K562 (cell line): ENCODE data around the gene JMJD1C. TPM values are rescaled to one million over a fixed set of nuclear protein-coding genes. Genes with fewer than 3 reads are reported as not detected.

Source experiments
- AFF4 ChIP-seq: sonication (generic); formaldehyde crosslinking; IDR thresholded peaks from 2 replicates; pipeline ENCODE4 v1.8.0; 2023; ENCODE audit warnings: mild to moderate bottlenecking, missing genetic modification reagents
- DMBX1 ChIP-seq: fragments of 250-450 bp; sonication (Bioruptor Pico); IDR thresholded peaks from 2 replicates; pipeline ENCODE4 v1.8.0; 2022; ENCODE audit warnings: inconsistent platforms, mild to moderate bottlenecking, moderate library complexity, borderline replicate concordance
- EGR1 ChIP-seq: fragments of 450-650 bp; conservative IDR thresholded peaks from 2 replicates; pipeline ENCODE4 v1.6.1; 2017; ENCODE audit warnings: mild to moderate bottlenecking
- MXI1 ChIP-seq: IDR thresholded peaks from 2 replicates; pipeline ENCODE4 v1.6.1; 2011; ENCODE audit warnings: low read depth, mild to moderate bottlenecking, improper control_type of control experiment, low read length
- RBM34 ChIP-seq: fragments of 200-400 bp; formaldehyde crosslinking; IDR thresholded peaks from 2 replicates; pipeline ENCODE4 v1.6.1; 2018; ENCODE audit warnings: low read length, borderline replicate concordance; ENCODE audit not compliant: insufficient read depth
- WHSC1 ChIP-seq: IDR thresholded peaks from one replicate; pipeline ENCODE4 v1.6.1; 2012; ENCODE audit warnings: low read length, control low read depth, inconsistent platforms
- ZBTB1 ChIP-seq: sonication (generic); formaldehyde crosslinking; IDR thresholded peaks from 2 replicates; pipeline ENCODE4 v1.8.1; 2023; ENCODE audit warnings: missing genetic modification reagents, low read depth, mild to moderate bottlenecking, borderline replicate concordance
- ZBTB12 ChIP-seq: fragments of 250-450 bp; sonication (Bioruptor Pico); IDR thresholded peaks from 2 replicates; pipeline ENCODE4 v1.4.0; 2020
- ZNF280B ChIP-seq: fragments of 250-450 bp; sonication (Bioruptor Pico); IDR thresholded peaks from 2 replicates; pipeline ENCODE4 v1.5.1; 2021; ENCODE audit warnings: mild to moderate bottlenecking
- ZNF830 ChIP-seq: fragments of 250-450 bp; sonication (Bioruptor Pico); IDR thresholded peaks from 2 replicates; pipeline ENCODE4 v1.5.0; 2021; ENCODE audit warnings: mild to moderate bottlenecking
- polyA plus RNA-seq, 8 experiments: library from polyadenylated mRNA; depleted of rRNA in 4 of 8; stranded (reverse) in 5 of 8; unstranded in 3 of 8; fragments of >200 nt; fragmentation: Nextera tagmentation in 2 of 8; fragmentation: Illumina TruSeq in 1 of 8; extraction: Ambion mirVana in 2 of 8; extraction: Trizol in 1 of 8; gene quantifications; 2 replicates each; pipeline versions ENCODE4 v1.2.1 to v1.2.3, GENCODE V29; 2011 to 2014; ENCODE audit warnings: inconsistent platforms in 1 of 8, missing spikeins in 1 of 8
- total RNA-seq, 7 experiments: library from RNA; depleted of rRNA in 6 of 7; stranded (reverse); fragments of >200 nt in 6 of 7; fragmentation: Illumina TruSeq in 2 of 7; extraction: Trizol in 2 of 7; gene quantifications; 2 replicates each; pipeline versions ENCODE4 v1.2.1 to v1.2.3, GENCODE V29; 2011 to 2021; ENCODE audit warnings: low replicate concordance in 1 of 7
- TF ChIP-seq, protein P1 (sequence below): fragments of 250-450 bp; sonication (Bioruptor Pico); IDR thresholded peaks from 2 replicates; pipeline ENCODE4 v1.4.0; 2020; ENCODE audit warnings: mild to moderate bottlenecking, moderate library complexity
- TF ChIP-seq, protein P2 (sequence below): fragments of 250-450 bp; sonication (Bioruptor Pico); IDR thresholded peaks from 2 replicates; pipeline ENCODE4 v1.4.0; 2020; ENCODE audit warnings: mild to moderate bottlenecking
- TF ChIP-seq, protein P3 (sequence below), 3 experiments: fragments of 200-800 bp in 1 of 3; sonication (Bioruptor generic) in 1 of 3; sonication (generic) in 1 of 3; formaldehyde crosslinking in 1 of 3; IDR thresholded peaks; 2 replicates each; pipeline versions ENCODE4 v1.6.1 to v1.8.0; 2016 to 2022; ENCODE audit warnings: mild to moderate bottlenecking in 2 of 3, missing compliant biosample characterization in 2 of 3, missing genetic modification characterization in 2 of 3, missing genetic modification reagents in 1 of 3

The JMJD1C gene
- total and polyA plus RNA-seq, 9 of the 15 experiments (the other 6 are each of a cell fraction or from before 2014, with no cell fraction given), result 25.3 to 68.0 (median 47.2) TPM

DNA sequence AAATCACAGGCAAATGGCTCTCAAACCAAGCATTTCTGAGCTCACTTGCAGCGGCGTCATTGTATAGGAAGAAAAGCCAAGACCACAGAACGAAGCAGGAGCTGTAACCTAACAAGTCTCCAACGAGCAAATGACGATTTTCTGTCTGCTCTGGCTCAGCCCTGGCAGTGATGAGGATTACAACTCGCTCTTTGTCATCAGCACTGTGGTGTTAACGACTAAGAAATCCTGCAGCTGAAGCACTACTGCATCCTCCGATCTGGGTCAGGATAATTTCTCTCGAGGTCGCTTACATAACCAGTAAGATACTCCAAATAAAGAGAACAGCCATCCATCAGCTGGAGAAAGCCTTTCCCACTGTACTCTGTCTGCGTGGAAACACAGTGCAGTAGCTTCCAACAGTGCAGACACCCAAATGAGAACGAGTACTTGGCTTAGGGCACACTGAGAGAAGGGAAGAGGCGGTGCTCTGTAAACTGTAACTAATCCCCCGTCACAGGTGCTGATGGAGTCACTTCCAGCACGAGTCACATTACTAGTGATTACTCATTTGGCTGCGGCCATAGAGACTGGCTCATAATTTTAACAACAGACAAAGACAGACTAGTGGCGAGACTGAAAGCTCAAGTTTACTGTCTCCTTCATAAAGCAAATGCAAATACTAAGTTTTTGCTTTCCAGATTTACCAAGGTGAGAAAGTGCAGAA, 196.8 kb downstream of the JMJD1C start (continued):
- TF ChIP-seq DMBX1 (CRISPR knock-in tag), result no peak
- no peak for TF ChIP-seq ZNF280B (CRISPR knock-in tag)
- TF ChIP-seq ZBTB1 (CRISPR knock-in tag), result no peak
- TF ChIP-seq, protein P1, sequence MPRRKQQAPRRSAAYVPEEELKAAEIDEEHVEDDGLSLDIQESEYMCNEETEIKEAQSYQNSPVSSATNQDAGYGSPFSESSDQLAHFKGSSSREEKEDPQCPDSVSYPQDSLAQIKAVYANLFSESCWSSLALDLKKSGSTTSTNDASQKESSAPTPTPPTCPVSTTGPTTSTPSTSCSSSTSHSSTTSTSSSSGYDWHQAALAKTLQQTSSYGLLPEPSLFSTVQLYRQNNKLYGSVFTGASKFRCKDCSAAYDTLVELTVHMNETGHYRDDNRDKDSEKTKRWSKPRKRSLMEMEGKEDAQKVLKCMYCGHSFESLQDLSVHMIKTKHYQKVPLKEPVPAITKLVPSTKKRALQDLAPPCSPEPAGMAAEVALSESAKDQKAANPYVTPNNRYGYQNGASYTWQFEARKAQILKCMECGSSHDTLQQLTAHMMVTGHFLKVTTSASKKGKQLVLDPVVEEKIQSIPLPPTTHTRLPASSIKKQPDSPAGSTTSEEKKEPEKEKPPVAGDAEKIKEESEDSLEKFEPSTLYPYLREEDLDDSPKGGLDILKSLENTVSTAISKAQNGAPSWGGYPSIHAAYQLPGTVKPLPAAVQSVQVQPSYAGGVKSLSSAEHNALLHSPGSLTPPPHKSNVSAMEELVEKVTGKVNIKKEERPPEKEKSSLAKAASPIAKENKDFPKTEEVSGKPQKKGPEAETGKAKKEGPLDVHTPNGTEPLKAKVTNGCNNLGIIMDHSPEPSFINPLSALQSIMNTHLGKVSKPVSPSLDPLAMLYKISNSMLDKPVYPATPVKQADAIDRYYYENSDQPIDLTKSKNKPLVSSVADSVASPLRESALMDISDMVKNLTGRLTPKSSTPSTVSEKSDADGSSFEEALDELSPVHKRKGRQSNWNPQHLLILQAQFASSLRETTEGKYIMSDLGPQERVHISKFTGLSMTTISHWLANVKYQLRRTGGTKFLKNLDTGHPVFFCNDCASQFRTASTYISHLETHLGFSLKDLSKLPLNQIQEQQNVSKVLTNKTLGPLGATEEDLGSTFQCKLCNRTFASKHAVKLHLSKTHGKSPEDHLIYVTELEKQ (CRISPR knock-in tag), result no peak
- TF ChIP-seq, protein P2, sequence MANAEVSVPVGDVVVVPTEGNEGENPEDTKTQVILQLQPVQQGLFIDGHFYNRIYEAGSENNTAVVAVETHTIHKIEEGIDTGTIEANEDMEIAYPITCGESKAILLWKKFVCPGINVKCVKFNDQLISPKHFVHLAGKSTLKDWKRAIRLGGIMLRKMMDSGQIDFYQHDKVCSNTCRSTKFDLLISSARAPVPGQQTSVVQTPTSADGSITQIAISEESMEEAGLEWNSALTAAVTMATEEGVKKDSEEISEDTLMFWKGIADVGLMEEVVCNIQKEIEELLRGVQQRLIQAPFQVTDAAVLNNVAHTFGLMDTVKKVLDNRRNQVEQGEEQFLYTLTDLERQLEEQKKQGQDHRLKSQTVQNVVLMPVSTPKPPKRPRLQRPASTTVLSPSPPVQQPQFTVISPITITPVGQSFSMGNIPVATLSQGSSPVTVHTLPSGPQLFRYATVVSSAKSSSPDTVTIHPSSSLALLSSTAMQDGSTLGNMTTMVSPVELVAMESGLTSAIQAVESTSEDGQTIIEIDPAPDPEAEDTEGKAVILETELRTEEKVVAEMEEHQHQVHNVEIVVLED, result no peak
- no peak for TF ChIP-seq RBM34
- no peak for TF ChIP-seq EGR1
- no peak for TF ChIP-seq WHSC1
- TF ChIP-seq, protein P3, sequence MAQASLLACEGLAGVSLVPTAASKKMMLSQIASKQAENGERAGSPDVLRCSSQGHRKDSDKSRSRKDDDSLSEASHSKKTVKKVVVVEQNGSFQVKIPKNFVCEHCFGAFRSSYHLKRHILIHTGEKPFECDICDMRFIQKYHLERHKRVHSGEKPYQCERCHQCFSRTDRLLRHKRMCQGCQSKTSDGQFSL (CRISPR knock-in tag; IDR thresholded peaks at IDR 0.05), result no peak
- TF ChIP-seq, protein P3 (tag; IDR thresholded peaks at IDR 0.05), result no peak
- no peak for TF ChIP-seq MXI1
- no peak for TF ChIP-seq ZNF830 (CRISPR knock-in tag)
- TF ChIP-seq AFF4 (CRISPR knock-in tag), result peak; percentile 89
- TF ChIP-seq ZBTB12 (CRISPR knock-in tag), result peak; percentile 27; the same call in 1 of the 2 replicates
